GM12875 (cell line): ENCODE data around the gene SLC16A12.

ENCODE experiments used
- H3K4me3 ChIP-seq: one replicate; pipeline ENCODE4 v1.5.1; 2011; ENCODE audit warnings: low read depth, low read length, control low read depth
- TF ChIP-seq, protein P1 (sequence below): IDR thresholded peaks from 2 replicates; pipeline ENCODE4 v1.5.1; 2011; ENCODE audit warnings: low read depth, mild to moderate bottlenecking, control low read depth, inconsistent platforms, low read length, moderate library complexity, borderline replicate concordance; ENCODE audit not compliant: insufficient read depth

SLC16A12 gene

DNA sequence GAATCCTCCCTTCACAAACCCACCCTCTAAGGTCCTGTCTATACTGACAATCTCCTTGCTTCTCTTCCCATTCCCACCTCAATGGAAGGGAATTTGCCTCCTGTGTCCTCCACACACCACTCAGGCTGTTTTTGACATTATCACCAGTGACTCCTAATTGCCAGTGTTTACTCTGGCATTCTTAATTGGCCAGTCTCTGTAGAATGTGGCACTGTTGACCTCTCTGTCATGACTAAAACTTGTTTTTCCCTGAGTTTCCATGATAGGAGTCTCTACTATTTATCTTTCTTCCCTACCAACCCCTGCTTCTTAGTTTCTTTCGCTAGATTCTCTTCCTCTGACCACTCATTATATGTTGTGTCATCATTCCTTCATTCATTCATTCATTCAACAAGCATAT is 12.1 kb downstream of the SLC16A12 start:
- H3K4me3 ChIP-seq: no peak overlapping the region
- TF ChIP-seq, protein P1, sequence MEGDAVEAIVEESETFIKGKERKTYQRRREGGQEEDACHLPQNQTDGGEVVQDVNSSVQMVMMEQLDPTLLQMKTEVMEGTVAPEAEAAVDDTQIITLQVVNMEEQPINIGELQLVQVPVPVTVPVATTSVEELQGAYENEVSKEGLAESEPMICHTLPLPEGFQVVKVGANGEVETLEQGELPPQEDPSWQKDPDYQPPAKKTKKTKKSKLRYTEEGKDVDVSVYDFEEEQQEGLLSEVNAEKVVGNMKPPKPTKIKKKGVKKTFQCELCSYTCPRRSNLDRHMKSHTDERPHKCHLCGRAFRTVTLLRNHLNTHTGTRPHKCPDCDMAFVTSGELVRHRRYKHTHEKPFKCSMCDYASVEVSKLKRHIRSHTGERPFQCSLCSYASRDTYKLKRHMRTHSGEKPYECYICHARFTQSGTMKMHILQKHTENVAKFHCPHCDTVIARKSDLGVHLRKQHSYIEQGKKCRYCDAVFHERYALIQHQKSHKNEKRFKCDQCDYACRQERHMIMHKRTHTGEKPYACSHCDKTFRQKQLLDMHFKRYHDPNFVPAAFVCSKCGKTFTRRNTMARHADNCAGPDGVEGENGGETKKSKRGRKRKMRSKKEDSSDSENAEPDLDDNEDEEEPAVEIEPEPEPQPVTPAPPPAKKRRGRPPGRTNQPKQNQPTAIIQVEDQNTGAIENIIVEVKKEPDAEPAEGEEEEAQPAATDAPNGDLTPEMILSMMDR: no peak

DNA sequence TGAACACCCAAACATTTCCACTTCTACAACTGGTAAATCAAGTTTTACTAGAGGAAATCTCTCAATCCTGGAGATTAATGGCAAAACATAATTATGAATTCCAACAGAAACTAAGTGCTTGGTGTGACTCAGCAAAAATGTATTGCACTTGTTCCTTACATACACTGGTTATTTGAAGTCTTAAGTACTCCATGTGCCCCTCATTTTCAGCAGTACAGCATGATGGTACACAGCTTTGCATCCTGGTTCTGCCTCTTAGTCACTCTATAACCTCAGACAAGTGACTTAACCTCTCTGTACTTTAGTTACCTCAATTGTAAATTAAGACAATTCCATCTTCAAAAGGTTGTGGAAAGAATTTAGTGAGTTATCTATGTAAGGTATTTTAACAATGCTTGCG is 12.9 kb downstream of the SLC16A12 start:
- no peak overlapping the region for H3K4me3 ChIP-seq
- TF ChIP-seq, protein P1: no peak

DNA sequence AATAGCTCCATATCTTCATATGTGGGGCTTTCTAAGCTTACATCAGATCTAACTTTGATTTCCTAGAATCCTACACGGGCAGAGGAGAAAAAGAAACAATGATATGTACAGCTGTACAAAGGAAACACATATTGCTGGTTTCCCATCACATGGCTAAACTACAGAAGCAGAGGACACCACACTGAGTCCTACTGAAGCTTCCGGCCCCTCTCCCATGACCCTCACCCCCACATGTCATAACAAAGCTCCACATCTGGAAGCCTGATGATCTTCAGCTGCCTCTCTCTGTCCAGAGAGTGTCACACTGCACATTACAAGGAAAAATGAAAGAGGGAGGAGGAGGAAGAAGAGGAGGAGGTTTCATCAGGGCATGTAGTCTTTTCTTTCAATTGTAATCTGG is 14.0 kb downstream of the SLC16A12 start:
- TF ChIP-seq, protein P1: no peak

DNA sequence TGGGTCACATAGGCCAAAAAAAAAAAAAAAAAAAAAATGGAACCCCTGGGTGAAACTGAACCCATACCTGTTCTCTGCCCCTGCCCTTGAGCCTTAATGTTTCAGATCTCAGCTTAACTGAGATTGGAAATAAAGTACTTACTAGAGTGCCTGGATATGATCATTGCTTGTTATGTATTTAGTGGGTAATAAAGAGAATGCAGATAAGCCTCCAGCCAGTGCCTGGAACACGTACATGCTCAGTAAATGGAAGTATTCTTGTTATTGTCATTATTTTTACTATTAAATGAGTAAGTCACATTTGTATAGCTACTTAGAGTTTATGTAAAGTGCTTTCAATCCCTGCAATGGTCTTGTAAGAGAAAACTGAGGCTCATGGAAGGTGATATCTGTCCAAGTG is 14.7 kb downstream of the SLC16A12 start:
- no peak overlapping the region for H3K4me3 ChIP-seq
- TF ChIP-seq, protein P1: no peak

More for the DNA sequence above, 14.0 kb downstream of the SLC16A12 start:
- H3K4me3 ChIP-seq: no peak overlapping the region

DNA sequence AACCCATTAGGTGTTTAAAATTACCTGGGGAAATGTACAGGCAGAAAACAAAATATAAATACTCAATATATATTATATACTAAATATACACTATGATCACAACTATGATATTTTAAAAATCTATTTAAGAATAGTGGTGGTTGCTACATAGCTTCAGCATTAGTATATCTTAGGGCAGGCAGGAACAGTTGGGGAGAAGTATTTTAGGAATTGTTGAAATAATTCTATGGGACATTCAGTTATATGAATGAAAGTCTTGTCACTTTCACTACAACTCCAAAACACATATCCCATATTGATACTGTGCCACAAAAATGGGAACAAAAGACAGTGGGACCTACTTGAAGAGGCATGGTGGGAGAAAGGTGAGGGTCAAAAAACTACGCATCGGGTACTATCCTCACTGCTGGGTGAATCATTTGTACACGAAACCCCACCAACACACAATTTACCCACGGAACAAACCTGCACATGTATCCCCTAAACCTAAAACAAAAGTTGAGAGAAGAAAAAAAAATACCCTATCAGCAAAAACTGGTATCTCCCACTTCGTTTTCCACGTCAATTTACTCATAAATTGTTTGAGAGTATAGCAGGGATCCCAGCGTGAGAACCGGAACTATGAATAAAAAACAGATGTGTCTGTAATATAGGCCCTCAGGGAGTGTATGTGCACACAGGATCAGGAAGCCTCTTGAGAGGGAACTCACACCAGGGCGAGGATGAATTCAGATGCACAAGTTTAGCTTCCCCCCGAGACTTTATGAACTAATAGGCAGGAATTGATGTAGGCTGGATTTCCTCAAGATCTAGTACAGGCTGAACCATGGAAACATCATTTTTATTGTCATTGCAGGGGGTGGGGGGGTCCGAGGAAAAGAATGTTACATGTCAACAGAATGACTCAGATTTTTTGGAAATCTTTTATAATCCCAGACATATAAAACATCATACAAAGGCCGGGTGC is 16.2 kb downstream of the SLC16A12 start:
- no peak overlapping the region for H3K4me3 ChIP-seq
- TF ChIP-seq, protein P1: no peak

DNA sequence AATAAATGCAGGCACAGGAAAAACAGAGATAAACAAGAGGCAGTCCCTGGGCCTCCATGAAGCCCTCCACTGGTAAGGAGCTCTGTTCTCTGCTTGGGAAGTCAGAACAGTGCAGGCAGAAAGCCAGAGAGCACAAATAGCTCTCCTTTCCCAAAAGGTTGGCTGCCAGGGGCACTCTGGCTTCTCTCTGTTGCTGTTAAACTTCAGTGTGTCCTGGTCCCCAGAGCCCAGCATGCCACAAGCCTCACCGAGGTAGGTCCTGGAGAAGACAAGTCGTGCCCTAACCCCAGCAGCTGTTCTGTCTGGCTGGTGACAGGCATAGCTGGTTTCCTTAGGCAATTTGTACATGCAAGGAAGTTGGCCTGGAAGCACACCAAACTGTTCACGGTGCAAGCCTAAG is 17.3 kb downstream of the SLC16A12 start:
- TF ChIP-seq, protein P1: no peak
- no peak overlapping the region for H3K4me3 ChIP-seq

DNA sequence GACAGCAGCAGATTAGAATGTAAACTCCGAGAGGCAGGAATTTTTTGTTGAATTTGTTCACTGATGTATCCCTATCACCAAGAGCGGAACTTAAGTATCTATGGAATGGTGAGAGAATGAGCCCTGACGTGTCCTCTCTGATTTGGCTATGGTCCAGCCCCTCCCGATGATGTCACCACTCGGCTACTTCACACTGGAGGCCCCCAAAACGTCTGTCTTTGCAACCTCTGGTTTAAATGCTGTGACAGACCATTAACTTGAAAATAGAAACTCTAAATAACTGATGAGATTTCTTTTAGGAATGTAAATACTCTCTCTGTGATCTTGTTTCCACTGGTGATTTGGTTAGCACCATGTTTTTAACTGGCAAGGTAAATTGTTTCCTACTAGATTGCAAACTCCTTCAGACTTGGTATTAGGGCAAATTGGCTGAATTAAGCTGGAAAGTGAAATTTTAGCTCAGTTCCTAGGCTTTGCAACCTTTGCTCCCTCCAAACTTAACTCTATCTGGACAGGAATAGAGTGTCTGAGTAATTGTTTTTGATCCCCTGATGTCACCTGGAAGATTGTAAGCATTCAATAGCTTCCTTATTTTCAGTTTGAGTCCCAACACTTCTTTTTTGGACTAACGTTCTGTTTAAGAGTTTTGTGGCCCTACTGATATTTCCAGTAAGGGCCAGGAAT is 19.1 kb downstream of the SLC16A12 start:
- TF ChIP-seq, protein P1: no peak
- no peak overlapping the region for H3K4me3 ChIP-seq
